T-helper 22 cell (primary cell): ENCODE measurements around the gene ALB.
"Not testable (repeated sequence)": the region's sequence is repeated elsewhere in the genome, so short reads cannot be mapped to it uniquely, and the experiment has no call there.

Experiments
- DNase-seq: peaks from one replicate; pipeline ENCODE4 v3.0.0-alpha.2; 2020; ENCODE audit warnings: low read depth

The ALB gene

GRCh38 chr4:73404042-73404441, at the start of gene ALB:
Gene ALB, plus strand, starts transcription at chr4:73404287. Its CDS starts 41 bp downstream, at chr4:73404328.
- DNase-seq = no peak

GRCh38 chr4:73357174-73357573, 46.9 kb upstream of the ALB start:
- not testable (repeated sequence) for DNase-seq

GRCh38 chr4:73369506-73370199, 34.4 kb upstream of the ALB start:
- DNase-seq = not testable (repeated sequence)

- no peak for DNase-seq
Measured at GRCh38 chr4:73375328-73375741, 28.8 kb upstream of the ALB start.

GRCh38 chr4:73376251-73376650, 27.8 kb upstream of the ALB start:
- DNase-seq = no peak

GRCh38 chr4:73376976-73377375, 27.1 kb upstream of the ALB start:
- no peak for DNase-seq

GRCh38 chr4:73378887-73379286, 25.2 kb upstream of the ALB start:
- no peak for DNase-seq

GRCh38 chr4:73379946-73380345, 24.1 kb upstream of the ALB start:
- no peak for DNase-seq

GRCh38 chr4:73381214-73381613, 22.9 kb upstream of the ALB start:
- no peak for DNase-seq

GRCh38 chr4:73383452-73383851, 20.6 kb upstream of the ALB start:
- DNase-seq = no peak

- no peak for DNase-seq
Measured at GRCh38 chr4:73387552-73387951, 16.5 kb upstream of the ALB start.

GRCh38 chr4:73388887-73389286, 15.2 kb upstream of the ALB start:
- no peak for DNase-seq

- DNase-seq = not testable (repeated sequence)
Measured at GRCh38 chr4:73389663-73390062, 14.4 kb upstream of the ALB start.

GRCh38 chr4:73391774-73392173, 12.3 kb upstream of the ALB start:
- no peak for DNase-seq

GRCh38 chr4:73392936-73393335, 11.2 kb upstream of the ALB start:
- DNase-seq = no peak

- DNase-seq = no peak
Measured at GRCh38 chr4:73396304-73396703, 7.8 kb upstream of the ALB start.

- DNase-seq = no peak
Measured at GRCh38 chr4:73396993-73397972, 6.8 kb upstream of the ALB start.

GRCh38 chr4:73401412-73401811, 2.7 kb upstream of the ALB start:
- DNase-seq = no peak

GRCh38 chr4:73404457-73404856, 370 bp downstream of the ALB start:
- no peak for DNase-seq

GRCh38 chr4:73405138-73405537, 1.1 kb downstream of the ALB start:
- no peak for DNase-seq

GRCh38 chr4:73406548-73406875, 2.4 kb downstream of the ALB start:
- no peak for DNase-seq

- DNase-seq = no peak
Measured at GRCh38 chr4:73407227-73407673, 3.2 kb downstream of the ALB start.

- DNase-seq = no peak
Measured at GRCh38 chr4:73408181-73408867, 4.2 kb downstream of the ALB start.
